ENCODE data around the gene OR2A25.

Gene OR2A25

GRCh38 chr7:144105211-144105610, 35.6 kb downstream of the OR2A25 start:
- H3K4me3 ChIP-seq (ENCODE audit: low read length), result no peak overlapping the region

GRCh38 chr7:144109283-144109682, 39.7 kb downstream of the OR2A25 start, which contains the start of gene OR2A2:
Gene OR2A2, plus strand, starts transcription at chr7:144109583. Its CDS starts 0 bp downstream, at chr7:144109583.
- no peak for TF ChIP-seq ZNF274 (IDR thresholded peaks at IDR 0.05; ENCODE audit: low read depth, low read length)
- no peak within 1 kb of the TSS for H3K4me3 ChIP-seq (ENCODE audit: low read length)

More at GRCh38 chr7:144105211-144105610, 35.6 kb downstream of the OR2A25 start:
- no peak for TF ChIP-seq ZNF274 (IDR thresholded peaks at IDR 0.05; ENCODE audit: low read depth, low read length)

- H3K4me3 ChIP-seq (ENCODE audit: low read length), result no peak overlapping the region
- no peak for TF ChIP-seq ZNF274 (IDR thresholded peaks at IDR 0.05; ENCODE audit: low read depth, low read length)
These were observed 40.7 kb downstream of the OR2A25 start for GRCh38 chr7:144110272-144110671.

- TF ChIP-seq ZNF274 (IDR thresholded peaks at IDR 0.05; ENCODE audit: low read depth, low read length), result no peak
- no peak overlapping the region for H3K4me3 ChIP-seq (ENCODE audit: low read length)
These were observed 44.0 kb downstream of the OR2A25 start for GRCh38 chr7:144113651-144114050.

- no peak overlapping the region for H3K4me3 ChIP-seq (ENCODE audit: low read length)
- TF ChIP-seq ZNF274 (IDR thresholded peaks at IDR 0.05; ENCODE audit: low read depth, low read length), result no peak
These were observed 48.7 kb downstream of the OR2A25 start for GRCh38 chr7:144118341-144118740.

- TF ChIP-seq ZNF274 (IDR thresholded peaks at IDR 0.05; ENCODE audit: low read depth, low read length), result no peak
- no peak within 1 kb of the TSS for H3K4me3 ChIP-seq (ENCODE audit: low read length)
These were observed 53.3 kb downstream of the OR2A25 start, which contains the start of gene OR2A14 for GRCh38 chr7:144122876-144123275. Gene OR2A14, plus strand, starts transcription at chr7:144123176. Its CDS starts 5,937 bp downstream, at chr7:144129113.
